NCI-H2107 treated with DMSO at 0.1 percent for 48 hours (cell line): ENCODE data around the gene FHL3.
"Not testable (repeated sequence)": the region's sequence is repeated elsewhere in the genome, so short reads cannot be mapped to it uniquely, and the experiment has no call there.

Experiments used
- DNase-seq: peaks from one replicate; lab custom pipeline; 2025; ENCODE audit not compliant: unreplicated experiment; lab: John Stamatoyannopoulos, UW

FHL3 gene

DNA sequence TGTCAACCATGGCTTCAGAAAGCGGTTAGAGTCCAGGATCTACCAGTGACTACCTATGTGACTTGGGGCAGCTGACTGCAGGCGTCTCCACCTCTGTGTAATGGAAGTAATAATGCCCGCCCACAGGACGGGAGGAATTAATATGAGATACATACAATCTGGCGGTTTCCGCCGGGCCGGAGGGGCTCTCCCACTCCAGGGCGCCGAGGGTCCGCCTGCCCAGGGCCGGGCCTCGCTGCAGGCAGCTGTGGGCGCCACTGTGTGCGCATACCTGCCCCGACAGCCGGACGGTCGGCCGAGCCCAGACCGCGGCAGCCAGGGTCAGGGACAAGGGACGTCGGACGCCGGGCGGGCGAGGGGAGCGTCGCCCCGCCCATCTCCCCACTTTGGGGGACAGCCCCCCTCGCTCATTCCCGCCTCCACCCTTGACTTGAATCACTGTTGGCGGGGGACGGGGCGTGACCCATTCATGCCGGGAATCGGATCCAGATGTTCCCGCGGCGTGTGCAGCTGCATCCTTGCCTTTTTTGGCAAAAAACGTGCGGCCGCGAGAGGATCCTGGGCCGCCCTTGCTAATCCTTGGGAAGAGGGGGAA lies 9.5 kb downstream of the FHL3 start:
- DNase-seq = no peak

- DNase-seq = no peak
These were observed 10.3 kb downstream of the FHL3 start for GRCh38 chr1:37994886-37995566.

GRCh38 chr1:37989361-37989930 lies 15.9 kb downstream of the FHL3 start:
- no peak for DNase-seq

GRCh38 chr1:37987679-37988078 lies 17.6 kb downstream of the FHL3 start:
- DNase-seq = no peak

GRCh38 chr1:37983546-37983945 lies 21.8 kb downstream of the FHL3 start:
- DNase-seq = no peak

GRCh38 chr1:37978541-37978940 lies 26.8 kb downstream of the FHL3 start:
- no peak for DNase-seq

GRCh38 chr1:37975083-37975482 lies 30.2 kb downstream of the FHL3 start:
- DNase-seq = not testable (repeated sequence)

DNA sequence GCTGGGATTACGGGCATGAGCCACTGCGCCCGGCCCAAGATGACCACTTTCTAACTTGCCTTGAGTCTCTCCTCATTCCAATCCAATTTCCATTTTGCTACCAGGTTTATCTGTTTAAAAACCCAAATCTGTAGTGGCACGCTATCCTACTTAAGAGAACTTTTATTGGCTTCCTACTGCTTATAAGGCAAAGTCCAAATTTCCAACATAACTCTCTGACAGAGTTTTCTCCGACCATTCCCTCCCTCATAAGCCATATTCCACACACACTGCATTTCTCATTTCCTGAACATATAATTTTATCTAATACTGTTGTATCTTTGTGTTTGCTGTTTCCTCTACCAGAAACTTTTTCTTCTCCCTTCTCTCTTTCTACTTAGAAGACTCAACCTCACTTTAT lies 30.7 kb downstream of the FHL3 start:
- DNase-seq = no peak

DNA sequence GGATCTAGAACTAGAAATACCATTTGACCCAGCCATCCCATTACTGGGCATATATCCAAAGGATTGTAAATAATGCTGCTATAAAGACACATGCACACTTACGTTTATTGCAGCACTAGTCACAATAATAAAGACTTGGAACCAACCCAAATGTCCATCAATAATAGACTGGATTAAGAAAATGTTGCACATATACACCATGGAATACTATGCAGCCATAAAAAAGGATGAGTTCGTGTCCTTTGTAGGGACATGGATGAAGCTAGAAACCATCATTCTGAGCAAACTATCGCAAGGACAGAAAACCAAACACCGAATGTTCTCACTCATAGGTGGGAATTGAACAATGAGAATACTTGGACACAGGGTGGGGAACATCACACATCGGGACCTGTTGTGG lies 31.6 kb downstream of the FHL3 start:
- not testable (repeated sequence) for DNase-seq

DNA sequence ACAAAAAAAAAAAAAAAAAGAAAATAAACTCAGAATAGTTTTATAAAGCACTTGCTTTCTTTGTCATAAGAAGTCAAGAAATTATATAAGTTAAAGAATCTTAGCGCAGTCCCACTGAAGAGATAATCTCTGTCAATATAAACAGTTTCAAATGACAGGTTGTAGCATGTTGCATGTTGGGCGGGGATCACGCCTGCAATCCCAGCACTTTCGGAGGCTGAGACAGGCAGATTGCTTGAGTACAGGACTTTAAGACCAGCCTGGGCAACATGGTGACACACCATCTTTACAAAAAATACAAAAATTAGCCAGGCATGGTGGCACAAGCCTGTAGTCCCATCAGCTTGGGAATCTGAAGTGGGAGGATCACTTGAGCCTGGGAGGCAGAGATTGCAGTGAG lies 40.0 kb downstream of the FHL3 start:
- DNase-seq = no peak

DNA sequence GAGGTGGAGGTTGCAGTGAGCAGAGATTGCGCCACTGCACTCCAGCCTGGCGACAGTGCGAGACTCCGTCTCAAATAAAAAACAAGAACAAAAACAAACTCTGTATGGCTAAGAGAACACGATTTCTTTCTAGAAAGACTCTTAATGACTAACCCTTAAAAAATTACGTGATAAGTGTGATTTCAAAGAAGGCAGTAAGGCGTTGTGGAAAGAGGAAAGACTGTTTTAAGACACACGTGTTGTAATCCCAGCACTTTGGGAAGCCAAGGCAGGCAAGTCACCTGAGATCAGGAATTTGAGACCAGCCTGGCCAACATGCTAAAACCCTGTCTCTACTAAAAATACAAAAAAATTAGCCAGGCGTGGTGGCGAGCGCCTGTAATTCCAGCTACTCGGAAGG lies 41.2 kb downstream of the FHL3 start:
- DNase-seq = not testable (repeated sequence)

- no peak for DNase-seq
These were observed 46.6 kb downstream of the FHL3 start for GRCh38 chr1:37958690-37959089.

GRCh38 chr1:37955685-37956084 lies 49.6 kb downstream of the FHL3 start:
- no peak for DNase-seq

- DNase-seq = peak; percentile 85
These were observed 50.9 kb downstream of the FHL3 start for GRCh38 chr1:37954316-37954971.

DNA sequence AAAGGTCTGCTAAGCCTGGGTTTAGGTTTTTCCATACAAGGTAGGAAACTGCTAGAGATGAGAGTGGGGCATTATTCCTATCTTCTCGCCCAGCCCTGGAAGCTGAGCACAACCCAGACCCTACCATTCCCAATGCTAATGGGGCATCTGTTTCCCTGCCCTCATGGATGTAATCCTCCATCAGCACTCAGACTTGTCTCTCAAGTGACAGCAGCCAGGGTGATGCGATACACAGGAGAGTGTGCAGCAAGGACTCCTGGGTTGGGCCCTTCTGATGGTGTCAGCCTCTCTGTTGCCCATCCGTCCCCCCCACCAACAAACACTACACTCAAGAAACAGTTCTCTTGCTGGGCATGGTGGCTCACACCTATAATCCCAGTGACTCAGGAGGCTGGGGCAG lies 52.6 kb downstream of the FHL3 start:
- no peak for DNase-seq

DNA sequence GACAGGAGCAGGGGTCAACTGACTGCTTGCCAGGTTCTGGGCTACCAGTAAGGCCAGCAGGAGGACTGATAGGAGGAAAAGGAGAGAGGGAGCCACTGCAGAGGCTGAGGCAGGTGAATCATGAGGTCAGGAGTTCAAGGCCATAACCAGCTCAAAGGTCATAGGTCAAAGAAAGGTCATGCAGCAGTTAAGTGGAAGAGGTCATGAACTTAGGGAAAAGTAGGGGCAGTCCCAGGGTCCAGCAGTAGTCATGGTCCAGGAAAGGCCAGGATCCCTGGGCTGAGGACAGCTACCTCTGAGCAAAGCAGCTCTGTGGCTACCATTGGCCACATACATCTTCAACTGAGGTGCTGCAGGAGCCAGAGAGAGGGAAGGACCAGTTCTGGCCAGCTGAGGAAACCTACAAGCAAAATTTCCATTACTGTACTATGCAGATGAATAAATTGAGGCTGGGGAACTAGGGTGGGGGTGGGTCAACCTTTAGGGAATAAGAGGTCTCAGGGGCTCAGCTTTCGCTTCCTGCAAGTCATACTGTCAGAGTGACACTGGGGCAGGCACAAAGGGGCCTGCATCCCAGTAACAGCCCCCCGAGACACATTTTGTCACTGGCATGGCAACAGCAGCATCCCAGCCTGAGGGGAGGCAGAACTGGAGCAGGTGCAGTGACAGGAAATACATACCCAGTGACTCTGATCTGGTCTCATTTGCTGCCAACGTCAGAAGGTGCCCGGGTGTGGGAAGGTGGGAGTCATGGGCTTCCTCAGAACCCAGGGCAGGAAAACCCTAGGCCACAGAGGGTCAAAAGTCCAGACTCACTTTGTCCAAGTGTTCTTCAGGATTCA lies 53.3 kb downstream of the FHL3 start:
- no peak for DNase-seq

- no peak for DNase-seq
These were observed 54.1 kb downstream of the FHL3 start for GRCh38 chr1:37951041-37951782.

- no peak for DNase-seq
These were observed 55.7 kb downstream of the FHL3 start for GRCh38 chr1:37949524-37950152.

GRCh38 chr1:37948841-37949240 lies 56.5 kb downstream of the FHL3 start:
- DNase-seq = no peak

DNA sequence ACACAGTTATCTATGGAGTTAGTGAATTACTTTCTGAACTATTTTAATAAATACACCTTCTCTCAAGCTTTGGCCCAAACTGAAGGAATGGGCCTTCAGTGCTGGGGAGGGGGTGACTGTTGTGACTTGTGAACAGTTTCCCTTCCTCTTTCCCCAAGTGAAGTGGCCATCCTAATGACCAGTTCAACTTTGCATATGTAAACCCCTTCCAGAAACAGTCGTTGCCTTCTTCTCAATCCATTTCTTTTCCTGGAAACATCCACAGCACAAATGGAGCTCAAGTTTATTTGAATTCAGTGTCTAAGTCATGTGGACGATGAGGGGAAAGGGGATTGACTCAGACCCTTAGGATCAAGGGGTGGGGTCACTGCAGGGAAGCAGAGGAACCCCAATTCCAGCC lies 57.1 kb downstream of the FHL3 start:
- DNase-seq = no peak
